ENCODE measurements around the gene UPB1. TPM values are rescaled to one million over a fixed set of nuclear protein-coding genes. Genes with fewer than 3 reads are reported as not detected.

The UPB1 gene
- under 1 TPM; 0.53 to 0.83 TPM for total RNA-seq

GRCh38 chr22:24494528-24495364 is at the start of gene UPB1:
Gene UPB1, plus strand, starts transcription at chr22:24495332. Its CDS starts 72 bp downstream, at chr22:24495404.

GRCh38 chr22:24554313-24555164 is 59.4 kb downstream of the UPB1 start, which contains the start of gene GUCD1:
Gene GUCD1, minus strand, starts transcription at chr22:24555138. Its CDS starts 147 bp downstream, at chr22:24554991.

GRCh38 chr22:24555165-24556039 is 60.3 kb downstream of the UPB1 start, which contains the start of gene SNRPD3:
Gene SNRPD3, plus strand, starts transcription at chr22:24555999. Its CDS starts 1,676 bp downstream, at chr22:24557675.

Other genes with a start within 250 kb of the UPB1 start
- gene SPECC1L, start 224.5 kb upstream of the UPB1 start, total RNA-seq: 10 to 100 TPM; 40.0 to 41.6 TPM
- gene ADORA2A, start 67.7 kb upstream of the UPB1 start, total RNA-seq: 10 to 100 TPM; 31.8 to 36.5 TPM
- 100 to 1,000 TPM; 108 to 110 TPM for gene GUCD1, start 59.8 kb downstream of the UPB1 start, total RNA-seq
- 10 to 100 TPM; 86.7 to 93.1 TPM for gene SNRPD3, start 60.7 kb downstream of the UPB1 start, total RNA-seq
- under 1 TPM; 0.98 to 0.99 TPM for gene LRRC75B, start 97.7 kb downstream of the UPB1 start, total RNA-seq
- gene GGT1, start 107.9 kb downstream of the UPB1 start, total RNA-seq: 10 to 100 TPM; 30.8 to 32.7 TPM

Data from activated naive CD4-positive, alpha-beta T cell treated with anti-CD3 and anti-CD28 coated beads, Interleukin-2, amount 10 ng/mL, durations not matched to agents 5 hours and 36 hours (primary cell).